Ramos (cell line): ENCODE data around the gene ROM1.
"Not testable (repeated sequence)": the region's sequence is repeated elsewhere in the genome, so short reads cannot be mapped to it uniquely, and the experiment has no call there.

Experiments
- in situ Hi-C: fragments of 300-500 bp; cut with MboI; formaldehyde crosslinking; loops from one replicate; pipeline ENCODE4 v1.14.3; 2022; ENCODE audit warnings: low sequenced_read_pairs; ENCODE audit not compliant: unreplicated experiment

Gene ROM1

GRCh38 chr11:62585356-62585755 lies 27.7 kb upstream of the ROM1 start:
- in situ Hi-C loops, result not testable (repeated sequence)

- in situ Hi-C loops, result no loop called here
Observed at GRCh38 chr11:62588966-62589637, 24.0 kb upstream of the ROM1 start.

GRCh38 chr11:62591448-62592145 lies 21.5 kb upstream of the ROM1 start, which contains the start of gene TUT1:
TSS of gene TUT1 (minus strand) at chr11:62591523. CDS start at chr11:62591485, 38 bp downstream.
- in situ Hi-C loops, result no loop called here

- in situ Hi-C loops, result no loop called here
Observed at GRCh38 chr11:62592146-62592815, 20.8 kb upstream of the ROM1 start.

- in situ Hi-C loops, result no loop called here
Observed at GRCh38 chr11:62592989-62593421, 20.1 kb upstream of the ROM1 start.

GRCh38 chr11:62593434-62594044 lies 19.5 kb upstream of the ROM1 start:
- in situ Hi-C loops, result no loop called here

GRCh38 chr11:62595124-62595523 lies 17.9 kb upstream of the ROM1 start:
- in situ Hi-C loops, result no loop called here

- in situ Hi-C loops, result no loop called here
Observed at GRCh38 chr11:62599069-62599696, 13.9 kb upstream of the ROM1 start.

GRCh38 chr11:62599901-62600300 lies 13.2 kb upstream of the ROM1 start:
- in situ Hi-C loops, result loop anchor here (25.0 kb wide), 1 partner anchor 1637 kb away; the partner anchor contains the start of genes DNAJC4, FKBP2, NUDT22 and PPP1R14B

GRCh38 chr11:62600367-62601121 lies 12.5 kb upstream of the ROM1 start:
- in situ Hi-C loops, result loop anchor here (25.0 kb wide), 1 partner anchor 1637 kb away; the partner anchor contains the start of genes DNAJC4, FKBP2, NUDT22 and PPP1R14B

GRCh38 chr11:62601122-62601371 lies 12.0 kb upstream of the ROM1 start:
- in situ Hi-C loops, result loop anchor here (25.0 kb wide), 1 partner anchor 1636 kb away; the partner anchor contains the start of genes DNAJC4, FKBP2, NUDT22 and PPP1R14B

- in situ Hi-C loops, result loop anchor here (25.0 kb wide), 1 partner anchor 1636 kb away; the partner anchor contains the start of genes DNAJC4, FKBP2, NUDT22 and PPP1R14B
Observed at GRCh38 chr11:62601372-62602140, 11.5 kb upstream of the ROM1 start, which contains the start of gene MTA2. TSS of gene MTA2 (minus strand) at chr11:62601865. CDS start at chr11:62601450, 415 bp downstream.

- in situ Hi-C loops, result loop anchor here (25.0 kb wide), 1 partner anchor 1635 kb away; the partner anchor contains the start of genes DNAJC4, FKBP2, NUDT22 and PPP1R14B
Observed at GRCh38 chr11:62602141-62603071, 10.7 kb upstream of the ROM1 start.

GRCh38 chr11:62603072-62603408 lies 10.0 kb upstream of the ROM1 start:
- in situ Hi-C loops, result loop anchor here (25.0 kb wide), 1 partner anchor 1634 kb away; the partner anchor contains the start of genes DNAJC4, FKBP2, NUDT22 and PPP1R14B

- in situ Hi-C loops, result loop anchor here (25.0 kb wide), 1 partner anchor 1633 kb away; the partner anchor contains the start of genes DNAJC4, FKBP2, NUDT22 and PPP1R14B
Observed at GRCh38 chr11:62603776-62604299, 9.2 kb upstream of the ROM1 start.

- in situ Hi-C loops, result loop anchor here (25.0 kb wide), 1 partner anchor 1633 kb away; the partner anchor contains the start of genes DNAJC4, FKBP2, NUDT22 and PPP1R14B
Observed at GRCh38 chr11:62604460-62605120, 8.5 kb upstream of the ROM1 start.
